ENCODE measurements around the gene SLC25A26.
"Not testable (repeated sequence)": the region's sequence is repeated elsewhere in the genome, so short reads cannot be mapped to it uniquely, and the experiment has no call there.

Gene SLC25A26, protein sequence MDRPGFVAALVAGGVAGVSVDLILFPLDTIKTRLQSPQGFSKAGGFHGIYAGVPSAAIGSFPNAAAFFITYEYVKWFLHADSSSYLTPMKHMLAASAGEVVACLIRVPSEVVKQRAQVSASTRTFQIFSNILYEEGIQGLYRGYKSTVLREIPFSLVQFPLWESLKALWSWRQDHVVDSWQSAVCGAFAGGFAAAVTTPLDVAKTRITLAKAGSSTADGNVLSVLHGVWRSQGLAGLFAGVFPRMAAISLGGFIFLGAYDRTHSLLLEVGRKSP

DNA sequence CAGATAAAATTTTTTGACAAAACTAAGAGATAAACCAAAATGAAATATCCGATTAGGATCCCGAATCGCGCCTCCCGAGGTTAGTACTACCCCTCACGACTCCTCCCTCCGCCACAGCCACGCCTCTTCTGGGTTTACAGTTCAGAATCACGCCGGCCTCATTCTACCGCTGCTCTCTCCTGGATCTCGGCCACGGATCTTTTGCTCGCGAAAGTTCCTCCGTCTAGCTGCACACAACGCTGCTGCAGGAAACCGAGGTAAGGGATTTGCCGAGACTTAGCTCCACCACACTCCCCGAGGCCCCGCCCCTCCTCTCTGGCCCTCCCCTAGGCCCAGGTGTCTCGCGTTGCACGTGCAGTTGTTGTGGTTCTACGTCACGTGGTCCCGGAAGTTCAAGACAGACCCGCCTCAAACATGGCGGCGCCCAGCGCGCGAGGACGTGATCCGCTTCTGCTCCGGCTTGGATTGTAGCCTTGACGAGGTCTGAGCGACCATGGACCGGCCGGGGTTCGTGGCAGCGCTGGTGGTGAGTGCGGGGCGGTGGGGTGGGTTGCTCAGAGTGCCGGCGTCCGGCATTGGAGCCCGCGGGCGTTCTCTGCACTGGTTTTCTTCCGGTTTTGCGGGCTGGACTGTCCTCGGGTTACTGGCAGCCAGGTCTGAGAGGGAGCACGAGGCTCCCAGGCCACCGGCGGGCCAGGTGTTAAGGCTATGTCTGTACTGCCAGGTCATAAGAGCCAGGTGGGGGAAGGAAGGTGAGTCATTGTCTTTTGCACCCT, at the start of gene SLC25A26:
Gene SLC25A26 (plus strand): TSS at position 400 of the 776 bp plus-strand sequence. CDS start 94 bp downstream, at position 494.
- peak; percentile 98 for DNase-seq

DNA sequence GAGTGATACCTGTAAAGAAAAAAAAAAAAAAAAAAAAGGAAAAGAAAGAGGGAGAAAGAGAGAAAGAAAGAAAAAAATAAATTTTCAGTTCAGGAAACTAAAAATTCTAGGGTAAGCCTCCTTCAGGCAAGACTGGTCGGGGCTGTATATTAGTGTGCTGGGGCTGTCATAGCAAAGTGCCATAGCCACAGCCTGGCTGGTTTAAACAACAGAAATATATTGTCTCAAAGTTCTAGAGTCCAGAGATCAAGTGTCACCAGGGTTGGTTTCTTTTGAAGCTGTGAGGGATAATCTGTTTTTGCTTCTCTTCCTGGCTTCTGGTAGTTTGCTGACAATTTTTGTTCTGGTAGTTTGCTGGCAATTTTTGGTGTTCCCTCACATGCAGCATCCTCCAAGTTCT, 48.4 kb upstream of the SLC25A26 start:
- DNase-seq: no peak

DNA sequence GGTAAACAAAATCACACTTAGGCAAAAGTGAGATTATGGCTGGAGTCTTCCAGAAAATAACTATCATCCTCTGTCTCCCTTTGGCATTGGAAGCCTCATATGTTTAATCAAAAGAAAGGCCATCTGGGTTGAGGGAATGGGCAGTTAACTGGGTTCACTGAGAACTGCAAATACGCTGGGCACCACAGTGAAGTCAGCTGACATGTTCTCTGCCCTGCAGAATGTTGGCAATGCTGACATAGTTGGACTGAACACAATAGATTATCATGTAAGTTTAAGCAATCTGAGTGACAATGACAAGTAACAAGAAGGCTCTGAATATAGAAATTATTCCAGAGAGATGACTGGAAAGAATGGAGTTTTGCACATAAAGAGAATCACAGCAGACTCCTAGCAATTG, 43.8 kb upstream of the SLC25A26 start:
- no peak for DNase-seq

DNA sequence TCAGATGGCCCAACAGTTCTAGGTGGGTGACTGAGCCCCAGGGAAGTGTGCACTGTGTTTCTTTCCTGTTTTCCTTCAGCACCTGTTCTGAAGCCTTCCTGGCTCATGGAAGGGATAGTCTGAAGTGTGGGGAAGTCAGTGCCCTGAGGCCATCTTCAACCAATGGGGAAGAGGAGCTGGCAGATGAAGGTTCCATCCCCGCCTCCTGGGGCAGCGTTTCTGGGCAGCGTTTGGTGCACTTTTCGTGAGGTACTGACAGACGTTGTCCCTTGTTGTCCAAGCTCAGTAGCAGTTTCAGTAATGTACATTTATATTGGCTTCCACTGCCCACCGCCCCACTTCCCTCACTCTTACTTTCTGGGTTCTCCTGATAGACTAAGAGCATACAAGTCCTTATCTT, 42.6 kb upstream of the SLC25A26 start:
- no peak for DNase-seq

DNA sequence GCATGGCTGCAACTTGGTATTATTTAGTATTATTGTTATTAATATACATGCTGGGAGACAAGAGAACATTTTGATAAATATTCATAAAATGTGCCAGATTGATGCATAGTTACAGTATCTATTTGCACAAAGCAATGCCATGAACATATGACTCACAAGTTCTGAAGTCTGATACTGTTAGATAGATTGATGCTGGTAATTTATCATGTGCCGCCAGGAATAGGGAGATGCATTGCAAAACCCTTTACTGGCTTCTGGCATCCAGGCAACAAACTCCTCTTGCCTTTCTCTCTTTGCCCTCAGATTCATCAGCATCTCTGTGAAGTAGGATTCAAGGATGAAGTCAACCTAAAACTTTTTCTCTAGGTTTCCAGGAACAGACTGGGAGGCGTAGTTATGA, 41.0 kb upstream of the SLC25A26 start:
- no peak for DNase-seq

DNA sequence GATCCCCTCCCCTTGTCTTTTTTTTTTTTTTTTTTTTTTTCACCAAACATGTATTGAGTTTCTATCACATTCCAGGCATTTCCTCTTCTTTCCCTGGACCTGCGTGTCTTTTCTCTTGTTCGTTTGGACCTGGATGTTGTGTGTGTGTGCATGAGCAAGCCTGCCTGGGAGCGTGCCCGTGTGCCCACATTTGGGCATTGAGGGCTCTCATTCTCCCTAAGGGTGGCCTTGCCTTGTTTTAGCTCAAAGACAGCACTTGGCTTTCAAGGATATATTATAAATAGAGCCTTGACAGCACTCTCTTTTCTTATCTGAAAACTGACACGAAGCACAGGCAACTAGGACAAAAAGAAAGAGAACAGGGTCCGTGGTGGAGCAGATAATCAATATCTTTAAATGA, 39.0 kb upstream of the SLC25A26 start:
- no peak for DNase-seq

DNA sequence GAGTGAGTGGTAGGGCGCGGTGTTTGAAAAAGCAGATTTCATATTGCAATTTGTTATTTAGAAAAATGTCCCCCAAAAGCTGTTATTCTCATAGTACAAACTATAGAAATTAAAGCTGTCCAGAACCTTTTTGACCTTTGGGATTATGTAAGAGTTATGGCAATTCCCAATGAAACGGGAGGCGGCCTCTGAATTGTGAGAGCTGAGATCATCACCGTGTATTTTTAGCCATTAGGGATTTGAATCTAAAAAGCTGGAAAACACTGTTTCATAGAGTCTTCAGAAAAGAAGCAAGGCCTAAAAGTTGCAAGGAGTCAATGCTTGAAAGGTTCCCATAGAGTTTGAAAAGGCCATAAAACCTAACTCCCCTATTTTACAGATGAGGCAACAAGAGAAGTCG, 38.6 kb upstream of the SLC25A26 start:
- no peak for DNase-seq

DNA sequence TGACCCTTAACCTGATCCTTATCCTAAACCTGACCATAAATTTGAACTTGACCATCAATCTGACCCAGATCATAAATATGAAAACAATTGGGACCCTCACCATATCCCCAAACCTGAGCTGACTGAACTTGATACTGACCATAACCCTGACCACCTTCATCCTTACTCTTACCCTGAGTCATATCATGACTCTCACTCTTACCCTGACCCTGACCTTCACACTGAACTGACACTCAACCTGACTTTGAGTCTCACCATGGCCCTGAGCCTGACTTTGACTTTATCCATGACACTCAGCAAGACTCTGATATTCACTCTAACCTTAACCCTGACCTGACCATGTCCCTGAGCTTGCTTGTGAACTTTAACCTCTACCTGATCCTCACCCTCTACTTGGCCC, 34.3 kb upstream of the SLC25A26 start:
- DNase-seq: no peak

DNA sequence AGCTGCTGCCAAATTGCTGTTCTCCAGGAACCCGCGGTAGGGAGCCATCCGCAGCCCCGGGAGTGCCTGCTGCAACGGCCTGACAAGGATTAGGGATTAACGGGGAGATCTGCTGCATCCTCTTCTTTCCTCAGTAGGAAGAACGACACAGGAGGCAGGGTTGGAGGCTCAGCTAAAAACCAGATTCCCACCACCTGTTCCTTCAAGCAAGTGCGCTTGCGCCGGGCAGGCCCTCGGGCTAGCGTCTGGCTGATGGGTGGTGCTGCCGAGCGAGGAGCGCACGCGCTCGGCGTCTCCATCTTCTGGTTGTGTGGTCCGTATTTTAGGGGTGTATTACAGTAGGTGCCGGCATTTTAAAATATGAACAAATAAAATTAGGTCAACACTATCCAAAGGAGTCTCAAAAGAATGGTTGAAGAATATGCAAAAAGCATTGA, 25.4 kb upstream of the SLC25A26 start:
- DNase-seq: no peak

DNA sequence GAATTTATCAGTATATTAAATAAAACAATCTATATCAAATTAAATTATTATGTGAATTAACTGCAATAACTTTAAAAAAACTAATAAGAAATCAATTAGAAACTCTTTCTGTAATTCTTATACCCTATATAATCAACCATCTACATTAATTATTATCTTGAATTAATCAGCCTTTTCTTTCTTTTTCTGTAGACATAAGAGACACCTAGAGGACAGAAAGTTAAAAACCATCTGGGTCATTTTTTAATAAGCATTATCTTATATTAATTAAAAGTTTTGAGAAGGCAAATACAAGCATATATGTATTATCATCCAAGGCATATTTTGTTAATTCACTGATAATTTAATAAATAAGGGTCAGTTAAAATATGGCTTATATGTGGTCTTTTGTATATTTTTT, 24.2 kb upstream of the SLC25A26 start:
- no peak for DNase-seq

DNA sequence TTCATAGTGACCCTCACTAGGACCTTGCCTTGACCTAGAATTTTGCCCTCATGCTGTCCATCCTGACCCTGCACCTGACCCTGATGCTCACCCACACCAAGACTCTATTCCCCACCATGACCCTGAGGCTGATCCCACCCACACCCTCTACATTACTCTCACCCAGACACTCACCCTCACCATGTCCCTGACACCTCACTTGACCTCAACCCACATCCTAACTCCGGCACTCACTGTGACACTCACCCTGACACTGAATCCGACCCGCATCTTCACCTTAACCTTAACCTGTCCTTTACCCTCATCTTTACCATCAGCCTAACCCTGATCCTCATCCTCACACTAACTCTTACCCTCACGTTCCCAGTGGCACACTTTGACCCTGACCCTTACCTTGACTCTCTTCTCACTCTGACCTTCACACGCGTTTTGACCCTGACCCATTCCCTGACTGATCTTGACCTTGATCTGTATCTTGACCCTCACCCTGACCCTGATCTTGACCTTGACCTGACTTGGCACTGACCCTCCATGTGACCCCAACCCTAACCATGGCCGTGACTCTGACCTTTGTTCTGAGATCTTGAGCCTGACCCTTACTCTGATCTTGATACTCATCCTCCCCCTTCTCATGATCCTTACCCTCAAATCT, 22.2 kb upstream of the SLC25A26 start:
- no peak for DNase-seq

DNA sequence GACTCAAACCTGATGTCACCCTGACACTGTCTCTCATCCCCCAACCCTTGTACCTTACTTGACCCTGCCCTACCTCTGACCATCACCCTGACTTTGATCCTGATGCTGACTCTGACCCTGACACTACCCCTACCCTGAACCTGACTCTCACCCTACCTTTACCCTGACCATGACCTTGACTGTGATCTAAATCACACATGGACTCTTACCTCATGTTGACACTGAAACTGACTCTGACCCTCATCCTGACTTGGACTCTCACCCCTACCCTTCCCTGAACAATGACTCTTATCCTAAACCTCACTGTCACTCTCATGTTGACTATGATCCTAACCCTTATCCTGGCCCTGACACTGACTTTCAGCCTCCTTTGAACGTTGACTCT, 21.7 kb upstream of the SLC25A26 start:
- no peak for DNase-seq

DNA sequence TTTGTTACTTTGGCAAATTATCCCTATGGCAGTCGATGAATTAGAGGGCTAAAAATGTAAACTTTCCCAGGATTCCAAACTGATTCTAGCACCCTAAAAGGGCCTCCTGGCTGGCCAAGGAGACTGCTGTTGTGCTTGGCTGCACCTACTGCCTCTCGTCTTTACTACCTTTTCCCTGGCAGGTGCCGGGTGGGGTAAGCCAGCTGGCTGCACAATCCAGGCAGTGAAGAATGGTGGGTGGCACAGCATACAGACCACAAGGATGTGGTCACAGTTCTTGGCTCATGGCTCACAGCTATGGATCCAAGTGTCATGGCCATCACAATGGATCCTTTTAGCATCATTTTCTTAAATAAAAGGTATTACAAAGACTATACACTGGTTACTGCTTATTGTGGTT, 20.7 kb upstream of the SLC25A26 start:
- DNase-seq: no peak

DNA sequence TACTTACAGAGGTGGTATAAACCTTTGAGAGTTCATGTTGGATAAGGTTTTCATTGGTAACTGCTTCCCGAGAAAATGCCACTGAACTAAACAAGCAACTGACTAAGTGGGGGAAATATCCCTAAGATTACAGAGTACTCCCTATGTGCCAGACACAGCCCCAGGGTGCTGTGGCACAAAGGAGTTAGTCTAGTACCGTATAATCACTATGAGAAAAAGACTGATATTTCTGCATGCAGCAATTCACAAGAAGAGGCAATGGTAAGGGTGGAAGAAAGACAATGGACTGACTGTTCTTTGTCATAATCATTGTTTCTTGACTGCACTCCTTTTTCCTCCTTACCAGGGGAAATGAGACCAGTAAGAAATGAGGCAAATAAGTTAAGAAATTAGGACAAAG, 20.0 kb upstream of the SLC25A26 start:
- DNase-seq: no peak

DNA sequence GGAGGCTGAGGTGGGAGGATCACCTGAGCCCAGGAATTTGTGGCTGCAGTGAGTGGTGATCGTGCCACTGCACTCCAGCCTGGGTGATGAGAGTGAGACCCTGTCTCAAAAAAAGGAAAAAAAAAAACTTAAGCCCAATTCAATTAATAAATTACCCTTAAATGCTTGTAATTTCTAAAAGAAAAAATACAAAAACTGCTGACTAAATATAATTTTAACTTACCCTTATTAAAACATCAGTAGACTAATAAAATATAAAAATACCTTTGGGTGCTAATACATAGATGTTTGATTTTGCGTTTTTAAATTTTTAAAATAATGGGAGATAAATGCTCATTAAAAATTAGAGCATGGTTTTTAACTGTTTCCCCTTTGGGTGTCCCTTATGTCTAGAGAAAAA, 17.5 kb upstream of the SLC25A26 start:
- DNase-seq: no peak

DNA sequence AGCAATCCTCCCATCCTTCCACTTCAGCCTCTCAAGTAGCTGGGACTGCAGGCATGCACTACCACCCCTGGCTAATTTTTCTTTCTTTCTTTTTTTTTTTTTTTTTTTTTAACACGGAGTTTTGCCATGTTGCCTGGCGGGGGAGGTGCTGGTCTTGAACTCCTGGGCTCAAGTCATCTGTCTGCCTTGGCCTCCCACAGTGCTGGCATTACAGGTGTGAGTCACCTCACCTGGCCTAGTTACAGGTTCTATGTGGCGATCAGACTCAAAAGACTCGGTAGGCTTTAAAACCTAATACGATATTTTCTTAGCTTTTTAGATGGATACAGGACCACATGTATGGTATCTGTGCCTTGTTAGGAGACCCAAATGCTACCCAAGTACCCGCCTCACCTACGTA, 14.0 kb upstream of the SLC25A26 start:
- no peak for DNase-seq

DNA sequence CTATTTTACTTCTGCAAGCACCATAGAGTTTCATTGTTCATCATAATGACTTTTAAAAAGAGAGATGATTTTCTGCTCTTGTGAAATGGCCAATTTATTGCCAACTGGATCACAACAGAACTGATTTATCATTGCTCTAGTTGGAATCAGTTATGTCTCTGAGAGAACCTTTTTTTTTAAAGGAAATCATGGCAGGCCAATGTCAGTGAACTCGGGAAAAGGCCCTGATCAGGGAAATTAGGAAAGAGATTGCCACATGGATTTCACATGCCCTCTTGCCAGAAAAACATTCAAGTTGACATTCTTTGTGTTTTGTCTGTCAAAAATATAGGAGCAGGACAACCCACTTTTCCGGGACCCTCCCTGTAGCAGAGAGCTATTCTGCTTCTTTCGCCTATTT, 12.6 kb upstream of the SLC25A26 start:
- DNase-seq: no peak

DNA sequence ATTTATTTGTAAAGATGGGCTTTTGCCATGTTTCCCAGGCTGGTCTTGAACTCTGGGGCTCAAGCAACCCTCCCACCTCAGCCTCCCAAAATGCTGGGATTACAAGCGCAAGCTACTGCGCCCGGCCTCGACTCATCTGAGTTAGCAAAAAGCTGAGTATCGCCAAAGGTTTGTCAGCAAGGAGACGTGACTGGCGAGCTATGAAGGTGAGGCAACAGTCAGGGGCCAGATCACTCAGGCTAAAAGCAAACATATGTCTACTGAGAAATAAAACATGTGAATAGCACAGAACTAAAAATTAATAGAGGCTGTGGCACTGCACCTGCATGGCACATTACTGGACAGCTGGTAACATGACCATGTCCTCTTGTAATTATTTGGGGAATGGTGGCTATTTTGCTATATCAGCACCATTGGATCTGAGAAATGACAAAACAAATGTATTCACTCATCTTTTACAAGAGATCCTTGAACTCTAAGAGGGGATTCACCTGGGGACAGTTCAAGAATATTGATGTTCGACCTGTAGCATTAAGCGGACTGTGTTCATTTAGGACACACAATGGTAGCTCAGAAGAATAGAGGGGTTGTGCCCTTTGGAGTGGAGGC, 10.0 kb upstream of the SLC25A26 start:
- DNase-seq: no peak

DNA sequence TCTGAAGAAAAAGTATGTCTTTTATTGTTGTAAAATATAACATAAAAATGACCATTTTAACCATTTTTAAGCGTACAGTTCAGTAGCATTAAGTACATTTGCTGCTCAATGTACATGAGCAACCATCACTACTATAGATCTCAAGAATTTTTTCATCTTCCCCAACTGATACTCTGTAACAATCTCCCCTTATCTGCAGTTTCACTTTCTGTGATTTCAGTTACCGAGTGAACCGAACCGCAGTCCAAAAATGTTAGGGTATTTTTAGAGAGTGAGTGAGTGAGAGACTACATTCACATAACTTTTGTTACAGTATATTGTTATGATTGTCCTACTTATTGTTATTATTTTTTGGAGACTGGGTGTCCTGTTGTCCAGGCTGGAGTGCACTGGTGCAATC, 9.0 kb upstream of the SLC25A26 start:
- DNase-seq: no peak

DNA sequence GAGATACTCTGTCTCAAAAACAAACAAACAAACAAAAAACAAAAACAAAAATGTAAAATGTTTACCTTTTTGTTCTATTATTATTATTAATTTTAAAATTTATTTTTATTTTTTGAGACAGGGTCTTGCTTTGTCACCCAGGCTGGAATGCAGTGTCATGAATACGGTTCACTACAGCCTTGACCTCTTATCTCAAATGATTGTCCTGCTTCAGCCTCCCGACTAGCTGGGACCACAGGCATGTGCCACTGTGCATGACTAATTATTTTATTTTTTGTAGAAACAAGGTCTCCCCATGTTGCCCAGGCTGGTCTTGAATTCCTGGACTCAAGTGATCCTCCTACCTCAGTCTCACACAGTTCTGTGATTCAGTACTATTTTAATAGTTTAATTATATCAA, 5.7 kb upstream of the SLC25A26 start:
- no peak for DNase-seq

DNA sequence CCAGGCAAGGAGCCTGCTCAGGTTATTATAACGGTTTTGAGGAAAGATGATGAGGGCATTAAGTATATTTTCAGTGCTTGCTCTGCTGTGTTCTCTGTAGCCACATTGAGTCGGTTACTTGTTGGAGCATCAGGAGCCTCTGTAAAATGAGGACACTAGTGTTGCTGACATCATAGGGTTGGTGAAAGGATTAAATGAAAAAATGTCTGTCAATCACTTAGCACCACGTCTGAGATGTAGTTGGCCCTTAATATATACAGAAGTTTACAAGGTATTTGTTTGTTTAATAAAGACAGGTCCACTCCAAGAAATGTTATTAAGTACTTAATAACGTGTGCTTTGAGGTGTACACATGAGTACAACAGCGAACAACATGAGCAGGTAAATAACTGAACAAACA, 735 bp upstream of the SLC25A26 start:
- DNase-seq: no peak

DNA sequence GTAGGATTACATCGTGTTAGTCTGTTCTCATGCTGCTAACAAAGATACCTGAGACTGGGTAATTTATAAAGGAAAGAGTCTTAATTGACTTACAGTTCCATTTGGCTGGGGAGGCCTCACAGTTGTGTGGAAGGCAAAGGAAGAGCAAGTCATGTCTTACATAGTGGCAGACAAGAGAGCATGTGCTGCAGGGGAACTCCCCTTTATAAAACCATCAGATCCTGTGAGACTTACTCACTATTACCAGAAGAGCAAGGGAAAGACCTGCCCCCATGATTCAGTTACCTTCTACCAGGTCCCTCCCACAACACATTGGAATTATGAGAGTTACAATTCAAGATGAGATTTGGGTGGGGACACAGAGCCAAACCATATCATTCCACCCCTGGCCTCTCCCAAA, 3.4 kb downstream of the SLC25A26 start:
- no peak for DNase-seq

DNA sequence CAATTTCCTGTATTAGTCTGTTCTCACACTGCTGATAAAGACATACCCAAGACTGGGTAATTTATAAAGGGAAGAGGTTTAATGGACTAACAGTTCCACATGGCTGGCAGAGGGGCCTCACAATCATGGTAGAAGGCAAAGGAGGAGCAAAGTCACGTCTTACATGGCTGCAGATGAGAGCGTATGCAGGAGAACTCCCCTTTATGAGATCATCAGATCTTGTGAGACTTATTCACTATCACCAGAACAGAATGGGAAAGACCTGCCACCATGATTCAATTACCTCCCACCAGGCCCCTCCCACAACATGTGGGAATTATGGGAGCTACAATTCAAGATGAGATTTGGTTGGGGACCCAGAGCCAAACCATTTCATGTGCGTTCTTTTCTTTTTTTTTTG, 5.3 kb downstream of the SLC25A26 start:
- not testable (repeated sequence) for DNase-seq

DNA sequence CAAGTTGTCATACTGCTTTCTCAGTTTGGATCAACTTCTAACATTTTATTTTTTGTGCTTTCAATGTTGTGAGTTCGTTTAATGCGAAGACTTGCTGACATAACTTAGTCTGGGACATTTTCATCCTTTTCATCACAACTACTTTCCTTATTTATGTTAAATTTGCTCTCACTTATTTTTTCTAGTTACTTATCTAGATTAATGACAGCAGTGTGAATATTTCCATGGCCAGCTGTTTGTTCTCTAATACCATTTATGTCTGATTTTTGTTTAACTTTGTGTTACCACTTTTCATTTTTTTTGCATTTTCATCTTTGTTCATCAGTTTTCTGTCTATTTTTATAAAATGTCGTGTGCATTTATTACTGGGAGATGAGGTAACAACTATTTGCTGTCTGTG, 6.2 kb downstream of the SLC25A26 start:
- no peak for DNase-seq

Measured in RPMI8226 (cell line).